NCI-H345 treated with DMSO at 0.1 percent for 48 hours (cell line): Measurements from ENCODE around the gene TUBE1.
"Not testable (repeated sequence)": the region's sequence is repeated elsewhere in the genome, so short reads cannot be mapped to it uniquely, and the experiment has no call there.

Experiments
- DNase-seq: peaks from one replicate; lab custom pipeline; 2025; ENCODE audit not compliant: unreplicated experiment; lab: John Stamatoyannopoulos, UW

The TUBE1 gene

DNA sequence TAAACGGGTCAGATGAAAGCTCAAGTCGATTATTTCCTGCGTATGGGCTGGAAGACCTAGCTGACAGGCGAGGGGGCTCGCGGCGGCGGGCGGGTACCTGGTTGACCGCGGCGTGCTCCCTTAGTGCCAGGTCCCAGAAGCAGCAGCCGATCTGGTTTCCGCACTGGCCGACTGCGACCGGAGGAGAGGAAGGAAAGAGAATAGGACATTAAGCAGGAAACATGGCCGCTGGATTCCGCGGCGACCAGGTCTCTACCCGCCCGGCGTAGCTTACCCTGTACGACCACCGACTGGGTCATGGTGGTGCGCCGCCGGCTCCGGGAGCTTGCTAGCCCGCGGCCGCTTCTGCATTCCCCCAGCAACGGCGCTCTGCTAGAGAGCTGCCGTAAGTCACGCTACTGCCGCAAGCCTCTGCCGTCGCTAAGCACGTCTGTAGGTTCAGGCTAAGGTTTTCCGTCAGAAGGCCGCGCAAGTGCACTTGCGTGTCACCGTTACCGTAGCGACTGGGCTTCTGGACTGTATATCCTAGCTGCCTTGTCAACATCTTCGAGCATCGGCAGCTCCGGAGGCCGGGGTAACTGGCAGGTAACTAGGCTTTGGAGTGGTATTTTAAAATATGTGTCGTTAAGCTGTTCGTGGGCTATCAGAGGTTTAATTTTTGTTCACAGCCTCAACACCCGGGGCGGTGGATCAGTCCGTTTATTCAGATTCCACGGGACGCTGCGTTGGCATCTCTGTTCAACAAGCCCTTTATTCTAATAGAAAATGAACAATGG is at the start of gene TUBE1, which contains the start of gene FAM229B:
Gene TUBE1, minus strand, starts transcription at position 347 of the 776 bp plus-strand sequence. Its CDS starts 48 bp downstream, at position 299.
Gene FAM229B, plus strand, starts transcription at position 456 of the 776 bp plus-strand sequence. CDS start 11,693 bp downstream, outside the sequence.
- peak; percentile 94 for DNase-seq

DNA sequence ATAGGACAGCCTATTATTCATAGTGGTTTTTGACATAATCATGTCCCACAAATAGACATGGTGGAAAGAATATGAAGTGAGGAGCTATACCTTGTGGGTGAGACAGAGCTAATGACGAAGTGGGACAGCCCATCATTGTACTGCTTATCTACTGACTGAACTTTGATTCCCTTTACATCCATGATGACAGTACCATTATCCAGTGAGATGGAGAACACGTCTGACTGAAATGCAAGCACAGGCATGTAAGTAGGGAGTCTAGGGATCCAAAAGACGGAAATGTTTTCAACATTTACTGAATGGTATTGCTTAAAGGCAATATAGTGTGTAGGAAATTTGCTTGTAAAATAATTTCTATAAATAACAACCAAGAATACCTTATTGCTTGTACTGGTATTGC is 43.6 kb upstream of the TUBE1 start:
- no peak for DNase-seq

- no peak for DNase-seq
These were observed 40.9 kb upstream of the TUBE1 start for GRCh38 chr6:112128208-112128607.

- DNase-seq: no peak
These were observed 36.7 kb upstream of the TUBE1 start for GRCh38 chr6:112123982-112124381.

GRCh38 chr6:112122756-112123155 is 35.5 kb upstream of the TUBE1 start:
- no peak for DNase-seq

- DNase-seq: no peak
These were observed 30.8 kb upstream of the TUBE1 start for GRCh38 chr6:112118034-112118433.

DNA sequence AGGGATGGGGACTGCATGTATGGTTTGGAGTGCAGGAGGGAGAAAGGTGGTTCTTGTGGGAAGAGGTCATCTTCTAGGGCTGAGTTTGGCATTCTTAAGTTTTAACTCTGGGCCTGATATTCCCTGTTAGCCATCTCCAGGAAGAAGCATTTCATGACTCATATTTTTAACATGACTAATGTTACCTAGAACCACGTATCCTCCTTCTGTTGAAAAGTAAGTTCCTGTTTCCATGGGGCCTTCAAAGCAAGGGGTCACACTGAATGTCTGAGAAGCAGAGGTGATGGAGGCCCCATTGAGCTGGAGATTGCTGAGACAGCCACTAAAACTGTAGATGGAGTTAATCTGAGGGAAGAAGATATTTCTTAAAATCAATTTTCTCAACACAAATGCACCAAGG is 30.3 kb upstream of the TUBE1 start:
- no peak for DNase-seq

GRCh38 chr6:112116221-112116620 is 28.9 kb upstream of the TUBE1 start:
- no peak for DNase-seq

DNA sequence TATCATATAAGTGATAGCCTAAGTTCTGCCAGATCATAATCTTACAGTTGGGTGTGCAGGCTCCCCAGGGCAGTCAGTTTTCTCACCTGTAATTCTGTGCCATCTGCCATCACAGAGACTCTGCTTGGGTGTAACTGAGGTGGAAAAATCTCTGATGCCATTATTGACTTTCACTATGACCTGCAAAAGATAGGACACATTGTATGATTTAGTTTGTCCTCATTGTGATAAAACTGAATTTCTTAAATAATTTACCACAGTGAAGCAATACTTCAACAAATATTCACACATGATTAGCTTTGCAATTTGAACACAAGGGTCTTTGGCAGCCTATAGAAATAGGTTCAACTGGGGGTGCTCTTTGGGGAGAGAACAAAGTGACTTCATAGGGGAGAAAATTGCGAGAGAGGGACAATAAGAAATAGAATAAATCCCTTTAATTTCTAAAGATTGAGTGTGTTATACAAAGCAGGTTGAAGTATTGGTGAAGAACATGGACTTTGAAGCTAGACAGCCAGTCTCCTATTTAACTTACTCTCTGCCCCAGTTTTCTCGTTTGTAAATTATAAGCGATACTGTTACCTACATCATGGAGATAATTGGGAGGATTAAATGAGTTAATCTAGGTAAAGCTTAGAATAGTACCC is 27.4 kb upstream of the TUBE1 start:
- DNase-seq: no peak

DNA sequence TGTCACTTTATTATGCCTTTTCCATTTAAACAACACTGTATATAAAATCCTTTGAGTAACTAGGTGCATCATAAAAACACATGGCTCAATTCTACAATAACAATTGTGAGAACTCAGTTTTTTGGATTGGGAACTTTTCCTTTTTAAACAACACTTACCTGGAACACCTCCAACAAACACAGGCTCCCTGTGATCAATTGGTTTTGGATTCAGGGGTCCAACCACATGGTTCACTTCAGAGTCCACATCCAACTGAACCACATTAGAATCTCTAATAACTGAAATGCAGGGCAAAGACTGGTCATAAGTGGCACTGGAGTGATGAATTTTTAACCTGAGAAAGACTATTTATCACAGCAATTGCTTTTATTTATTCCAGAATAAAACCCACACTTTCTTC is 26.6 kb upstream of the TUBE1 start:
- DNase-seq: no peak

GRCh38 chr6:112113431-112113830 is 26.1 kb upstream of the TUBE1 start:
- DNase-seq: no peak

DNA sequence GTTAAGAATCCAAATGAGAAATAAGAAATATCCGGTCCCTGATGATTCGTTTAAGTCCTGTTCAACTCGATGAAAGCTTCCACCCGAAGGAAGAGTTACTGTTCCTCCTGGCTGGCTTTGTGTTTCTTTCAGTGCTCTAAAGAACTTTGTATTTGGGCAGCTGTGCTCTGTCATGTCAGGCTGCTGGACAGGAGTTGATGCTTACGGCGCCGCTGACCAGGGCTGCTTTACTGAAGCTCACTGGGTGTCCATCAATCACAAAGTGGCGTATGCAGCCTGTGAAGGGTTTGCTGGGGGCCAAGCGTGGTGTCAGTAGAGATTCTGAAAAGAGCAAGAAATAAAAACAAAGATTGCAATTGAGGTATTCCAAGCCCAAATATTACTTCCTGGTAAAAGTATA is 22.0 kb upstream of the TUBE1 start:
- DNase-seq: no peak

DNA sequence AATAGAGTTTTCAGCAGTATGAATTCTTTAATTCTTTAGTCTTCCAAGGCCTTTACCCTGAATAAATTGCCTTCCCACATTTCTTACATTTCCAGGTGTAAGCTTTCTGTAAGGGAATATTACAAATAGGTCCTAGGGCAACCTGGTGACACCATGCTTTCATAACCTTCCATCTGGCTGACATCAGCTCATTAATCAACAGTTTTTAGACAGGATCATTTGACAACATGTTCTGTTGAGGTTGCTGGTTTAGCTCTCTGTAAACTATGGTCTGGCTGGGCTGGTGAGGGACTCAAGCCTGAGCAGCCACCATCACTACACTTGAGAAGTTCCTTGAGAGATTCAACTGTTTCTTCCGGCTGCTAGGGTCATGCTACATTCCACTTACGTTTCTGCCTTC is 19.3 kb upstream of the TUBE1 start:
- no peak for DNase-seq

GRCh38 chr6:112106026-112106425 is 18.7 kb upstream of the TUBE1 start:
- not testable (repeated sequence) for DNase-seq

- no peak for DNase-seq
These were observed 13.3 kb upstream of the TUBE1 start for GRCh38 chr6:112100561-112100960.

DNA sequence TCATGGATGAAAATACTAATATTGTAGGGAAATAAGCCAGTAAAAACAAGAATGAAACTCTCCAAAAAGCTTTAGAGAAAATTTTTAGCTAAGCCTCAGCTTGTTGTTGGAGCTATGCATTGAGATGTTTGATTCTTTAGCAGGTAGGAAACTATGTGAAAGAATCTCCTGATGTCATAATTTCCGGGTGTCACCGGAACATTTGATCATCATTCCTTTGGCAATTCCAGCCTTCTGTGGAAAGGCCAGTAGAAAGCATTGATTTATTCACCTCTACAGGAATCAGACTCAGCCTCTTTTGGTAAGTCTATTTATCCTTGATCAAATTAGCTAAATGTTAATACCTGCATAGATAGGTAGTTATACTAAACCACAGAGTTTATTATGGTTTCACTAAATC is 9.6 kb upstream of the TUBE1 start:
- DNase-seq: no peak

- DNase-seq: no peak
These were observed 634 bp upstream of the TUBE1 start for GRCh38 chr6:112087916-112088315.

DNA sequence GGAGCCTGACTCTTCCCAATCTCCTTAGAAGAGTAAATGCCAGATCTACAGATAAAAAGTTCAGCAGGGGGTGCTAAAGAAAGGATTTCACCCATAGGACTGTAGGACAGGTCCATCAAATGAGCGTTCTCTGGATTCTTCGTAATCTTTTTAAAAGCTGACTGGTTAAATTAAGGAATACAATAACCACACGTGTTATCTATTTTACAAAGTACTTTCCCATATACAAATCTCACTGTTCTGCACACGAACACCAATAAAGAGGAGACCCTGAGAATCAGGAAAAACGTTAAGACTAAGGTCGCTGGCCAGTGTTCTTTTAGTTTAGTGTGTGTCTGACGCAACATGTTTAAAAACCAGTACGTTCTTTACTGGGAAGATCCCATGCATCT is 542 bp downstream of the TUBE1 start:
- peak; percentile 30 for DNase-seq

DNA sequence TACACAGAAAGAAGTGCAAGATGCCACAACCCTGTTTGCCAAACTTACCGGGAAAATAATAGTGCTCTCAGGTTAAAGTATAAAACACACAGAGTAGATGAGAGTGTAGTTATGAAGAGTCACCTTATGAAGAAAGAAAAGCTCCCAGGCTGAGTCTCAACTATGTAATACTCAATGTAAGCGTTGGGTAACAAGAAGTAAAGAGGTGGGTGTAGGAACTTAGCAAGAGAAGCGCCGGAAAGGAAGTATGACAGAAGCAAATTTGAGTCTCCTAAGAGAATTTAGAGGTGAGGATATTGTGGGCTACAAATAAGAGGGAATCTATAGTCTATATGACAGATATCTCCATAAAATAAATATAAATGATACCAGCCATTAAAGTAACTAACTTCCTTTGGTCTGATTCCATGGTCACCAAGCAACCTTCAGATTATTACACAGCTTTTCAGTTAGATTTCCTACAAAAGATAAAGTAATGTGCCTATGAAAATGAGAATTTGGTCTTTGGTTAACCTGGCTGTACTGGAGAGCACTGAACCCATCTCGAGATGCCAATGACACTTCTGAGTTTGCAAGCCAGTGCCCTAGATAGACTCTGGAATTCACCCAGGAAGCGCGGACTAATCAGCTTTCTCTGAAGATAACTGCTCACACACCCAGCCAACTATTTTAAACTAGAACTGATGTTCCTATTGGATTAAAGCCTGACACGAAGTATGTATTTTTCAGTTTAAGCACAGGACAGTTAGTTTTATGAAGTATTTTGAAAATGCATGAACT is 1.8 kb downstream of the TUBE1 start:
- no peak for DNase-seq

DNA sequence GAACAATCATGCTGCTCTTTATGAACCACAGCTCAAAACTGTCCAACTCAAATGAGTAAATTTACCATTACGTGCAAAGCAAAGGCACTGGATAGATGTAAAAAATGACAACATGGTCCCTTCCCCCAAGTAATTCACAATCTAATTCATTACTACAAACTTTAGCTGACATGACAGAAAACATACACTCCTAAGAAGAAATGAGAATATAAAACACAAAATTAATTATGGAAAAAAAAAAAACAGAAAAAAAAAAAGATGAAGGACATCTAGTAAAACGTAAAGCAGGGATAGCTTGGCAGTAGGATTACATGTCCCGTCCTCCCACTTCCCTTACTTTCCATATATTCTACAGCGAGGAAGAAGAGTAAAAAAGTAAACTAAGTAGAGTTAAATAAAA is 5.7 kb downstream of the TUBE1 start:
- DNase-seq: no peak

- no peak for DNase-seq
These were observed 20.7 kb downstream of the TUBE1 start for GRCh38 chr6:112066606-112067005.
